Fibroblast of the aortic adventitia (primary cell): ENCODE data around the gene ACOXL. TPM values are rescaled to one million over a fixed set of nuclear protein-coding genes. Genes with fewer than 3 reads are reported as not detected.

Experiments used
- DNase-seq: peaks from one replicate; pipeline ENCODE4 v3.0.0-alpha.2; 2010; ENCODE audit warnings: low read depth
- H3K4me3 ChIP-seq: 2 replicates; pipeline ENCODE4 v1.5.1; 2011; ENCODE audit warnings: low read depth, mild to moderate bottlenecking, control low read depth, low read length, moderate library complexity
- CTCF ChIP-seq: IDR thresholded peaks from 2 replicates; pipeline ENCODE4 v1.5.1; 2011; ENCODE audit warnings: mild to moderate bottlenecking, low read length, control low read depth, inconsistent platforms; ENCODE audit not compliant: insufficient read depth
- total RNA-seq: library from RNA; depleted of rRNA; stranded (reverse); fragments of >200 nt; gene quantifications from 2 replicates; pipeline ENCODE4 v1.2.3, GENCODE V29; 2012; ENCODE audit warnings: low replicate concordance

ACOXL gene
- total RNA-seq, 1 donor = not detected

GRCh38 chr2:111143107-111143842, 410.9 kb downstream of the ACOXL start:
- DNase-seq = no peak
- TF ChIP-seq CTCF = no peak
- no peak overlapping the region for H3K4me3 ChIP-seq

GRCh38 chr2:111143843-111144198, 411.4 kb downstream of the ACOXL start:
- no peak for TF ChIP-seq CTCF
- DNase-seq = no peak
- H3K4me3 ChIP-seq = no peak overlapping the region

GRCh38 chr2:111145103-111145760, 412.9 kb downstream of the ACOXL start:
- no peak for TF ChIP-seq CTCF
- DNase-seq = no peak
- H3K4me3 ChIP-seq = no peak overlapping the region

GRCh38 chr2:111145951-111146350, 413.6 kb downstream of the ACOXL start:
- no peak for DNase-seq
- no peak overlapping the region for H3K4me3 ChIP-seq
- no peak for TF ChIP-seq CTCF

- DNase-seq = no peak
- no peak for TF ChIP-seq CTCF
- no peak overlapping the region for H3K4me3 ChIP-seq
These were observed 416.0 kb downstream of the ACOXL start for GRCh38 chr2:111148225-111148873.

- no peak for TF ChIP-seq CTCF
- DNase-seq = no peak
- no peak overlapping the region for H3K4me3 ChIP-seq
These were observed 416.6 kb downstream of the ACOXL start for GRCh38 chr2:111148925-111149324.
